ENCODE measurements around the gene TLE7. TPM values are rescaled to one million over a fixed set of nuclear protein-coding genes. Genes with fewer than 3 reads are reported as not detected.

Gene TLE7
- total RNA-seq, 6 donors from 2014 or later: not detected

- no peak overlapping the region for H3K4me3 ChIP-seq
- no peaks in the 10 kb centered on the region for H3K36me3 ChIP-seq
- ATAC-seq (ENCODE audit: low FRiP score in 2 of 2) (no peak), DNase-seq (no peak)
- H3K4me1 ChIP-seq: peaks cover 0 to 9% (median 0%) of the 10 kb centered on the region in 4 donors
- TF ChIP-seq EP300 (IDR thresholded peaks at IDR 0.05) (no peak), POLR2A (IDR thresholded peaks at IDR 0.05) (no peak), POLR2AphosphoS5 (IDR thresholded peaks at IDR 0.05) (no peak), CTCF (IDR thresholded peaks at IDR 0.05) (no peak)
- H3K27me3 ChIP-seq: peaks cover 0 to 7% (median 3%) of the 10 kb centered on the region in 4 donors
- 80 to 93% methylated on average over 2 of the region's 2 CpGs for WGBS, 2 donors
- no peaks in the 10 kb centered on the region for H3K9me3 ChIP-seq
- H3K27ac ChIP-seq: no peak overlapping the region
These were observed 18.8 kb downstream of the TLE7 start for GRCh38 chr16:71423016-71423415.

- peaks cover 0 to 7% (median 3%) of the 10 kb centered on the region in 4 donors for H3K27me3 ChIP-seq
- DNase-seq (no peak), ATAC-seq (ENCODE audit: low FRiP score in 2 of 2) (no peak)
These were observed 19.9 kb downstream of the TLE7 start for GRCh38 chr16:71421911-71422310.

GRCh38 chr16:71414038-71414437 lies 27.8 kb downstream of the TLE7 start:
- Histone ChIP-seq H3K4me3 (no peak overlapping the region), H3K27me3 (peaks cover 0 to 4% (median 0%) of the 10 kb centered on the region in 4 donors), H3K27ac (no peak overlapping the region), H3K4me1 (peaks cover 0 to 10% (median 2%) of the 10 kb centered on the region in 4 donors), H3K36me3 (no peaks in the 10 kb centered on the region), H3K9me3 (peaks cover 0 to 3% (median 0%) of the 10 kb centered on the region in 4 donors)
- DNase-seq: no peak
- no peak for ATAC-seq (ENCODE audit: low FRiP score in 2 of 2)
- WGBS, 2 donors: 89 to 91% methylated on average over 4 to 5 of the region's 5 CpGs
- no peak for TF ChIP-seq POLR2A (IDR thresholded peaks at IDR 0.05)
- TF ChIP-seq POLR2AphosphoS5 (IDR thresholded peaks at IDR 0.05): no peak
- TF ChIP-seq EP300 (IDR thresholded peaks at IDR 0.05): no peak
- TF ChIP-seq CTCF (IDR thresholded peaks at IDR 0.05): no peak

More at GRCh38 chr16:71421911-71422310, 19.9 kb downstream of the TLE7 start:
- WGBS, 2 donors: 56 to 61% methylated on average over 4 of the region's 4 CpGs
- Histone ChIP-seq H3K4me3 (no peak overlapping the region), H3K36me3 (no peaks in the 10 kb centered on the region), H3K27ac (no peak overlapping the region), H3K4me1 (peaks cover 0 to 9% (median 0%) of the 10 kb centered on the region in 4 donors), H3K9me3 (peaks cover 0 to 3% (median 0%) of the 10 kb centered on the region in 4 donors)
- TF ChIP-seq CTCF (IDR thresholded peaks at IDR 0.05) (peak in 3 of 6 experiments; percentile 12 to 32 (median 29)), POLR2A (IDR thresholded peaks at IDR 0.05) (no peak)

GRCh38 chr16:71413341-71413740 lies 28.5 kb downstream of the TLE7 start:
- Histone ChIP-seq H3K9me3 (peaks cover 0 to 3% (median 0%) of the 10 kb centered on the region in 4 donors), H3K36me3 (no peaks in the 10 kb centered on the region), H3K27me3 (peaks cover 0 to 4% (median 0%) of the 10 kb centered on the region in 4 donors), H3K27ac (no peak overlapping the region), H3K4me3 (no peak overlapping the region), H3K4me1 (peaks cover 0 to 10% (median 2%) of the 10 kb centered on the region in 4 donors)
- DNase-seq: no peak
- TF ChIP-seq POLR2A (IDR thresholded peaks at IDR 0.05) (no peak), POLR2AphosphoS5 (IDR thresholded peaks at IDR 0.05) (no peak), CTCF (IDR thresholded peaks at IDR 0.05) (no peak), EP300 (IDR thresholded peaks at IDR 0.05) (no peak)
- WGBS, 2 donors: 76% methylated on average over 4 of the region's 4 CpGs
- ATAC-seq (ENCODE audit: low FRiP score in 2 of 2): no peak
